ENCODE measurements around the gene BLOC1S1. TPM values are rescaled to one million over a fixed set of nuclear protein-coding genes. Genes with fewer than 3 reads are reported as not detected.

The BLOC1S1 gene
- total and polyA plus RNA-seq, 5 donors, result 134 to 205 (median 141) TPM

DNA sequence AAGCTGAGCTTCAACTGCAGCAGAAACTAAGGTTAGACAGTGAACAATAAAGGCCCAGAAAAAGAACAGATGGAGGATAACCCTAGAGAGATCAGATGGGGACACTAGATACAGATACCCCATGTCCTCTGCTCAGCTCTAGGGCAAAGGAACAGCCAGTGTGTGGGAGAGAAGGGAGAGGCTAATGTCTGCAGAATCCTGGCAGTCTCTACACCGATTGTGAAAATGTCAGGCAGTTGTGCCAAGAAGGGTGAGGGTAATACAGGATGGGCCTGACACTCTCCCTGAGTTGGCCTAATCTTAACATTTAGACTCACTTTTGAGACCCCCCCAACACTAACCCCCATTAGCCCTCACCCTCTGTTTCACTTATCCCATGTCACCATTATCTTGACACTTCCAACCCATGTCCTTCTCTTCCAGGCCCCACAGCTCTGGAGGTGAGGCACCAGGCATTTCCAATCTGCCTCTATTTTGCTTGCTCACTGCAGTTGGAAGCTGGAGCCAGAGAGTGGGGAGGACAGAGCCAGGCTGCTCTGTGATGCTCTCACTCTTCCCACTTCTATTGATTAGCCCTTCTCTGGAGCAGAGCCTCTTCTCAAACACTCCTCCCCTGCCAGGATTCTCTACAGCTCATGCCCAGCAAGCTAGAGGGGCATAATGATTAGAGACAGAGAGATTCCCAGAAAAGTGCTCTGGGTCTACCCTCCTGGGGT is 3.0 kb upstream of the BLOC1S1 start:
- peak overlapping the region; percentile 99 for H3K27ac ChIP-seq (ENCODE audit: low read length)
- intact Hi-C loops (cut with DNase I), result no loop called here
- ATAC-seq (peak in 1 of 2 donors; percentile 6), DNase-seq (peak in 2 of 3 donors; percentile 38 to 53)
- peak overlapping the region; percentile 71 for H3K4me3 ChIP-seq (ENCODE audit: low read length)
- peaks cover 15% of the 10 kb centered on the region for H3K4me1 ChIP-seq (ENCODE audit: control insufficient read depth, insufficient read depth, low read length)
- no peaks in the 10 kb centered on the region for H3K27me3 ChIP-seq (ENCODE audit: control insufficient read depth, insufficient read depth)
- WGBS, result 14% methylated on average over 1 of the region's 1 CpG
- no peaks in the 10 kb centered on the region for H3K9me3 ChIP-seq (ENCODE audit: control insufficient read depth, low read length)

GRCh38 chr12:55713721-55714120 is 2.1 kb upstream of the BLOC1S1 start:
- Histone ChIP-seq H3K4me3 (ENCODE audit: low read length) (peak overlapping the region; percentile 71), H3K27ac (ENCODE audit: low read length) (no peak overlapping the region), H3K27me3 (ENCODE audit: control insufficient read depth, insufficient read depth) (no peaks in the 10 kb centered on the region), H3K9me3 (ENCODE audit: control insufficient read depth, low read length) (no peaks in the 10 kb centered on the region), H3K4me1 (ENCODE audit: control insufficient read depth, insufficient read depth, low read length) (peaks cover 20% of the 10 kb centered on the region)
- no peak for ATAC-seq
- WGBS, result 40% methylated on average over 2 of the region's 2 CpGs
- intact Hi-C loops (cut with DNase I), result no loop called here
- no peak for DNase-seq

DNA sequence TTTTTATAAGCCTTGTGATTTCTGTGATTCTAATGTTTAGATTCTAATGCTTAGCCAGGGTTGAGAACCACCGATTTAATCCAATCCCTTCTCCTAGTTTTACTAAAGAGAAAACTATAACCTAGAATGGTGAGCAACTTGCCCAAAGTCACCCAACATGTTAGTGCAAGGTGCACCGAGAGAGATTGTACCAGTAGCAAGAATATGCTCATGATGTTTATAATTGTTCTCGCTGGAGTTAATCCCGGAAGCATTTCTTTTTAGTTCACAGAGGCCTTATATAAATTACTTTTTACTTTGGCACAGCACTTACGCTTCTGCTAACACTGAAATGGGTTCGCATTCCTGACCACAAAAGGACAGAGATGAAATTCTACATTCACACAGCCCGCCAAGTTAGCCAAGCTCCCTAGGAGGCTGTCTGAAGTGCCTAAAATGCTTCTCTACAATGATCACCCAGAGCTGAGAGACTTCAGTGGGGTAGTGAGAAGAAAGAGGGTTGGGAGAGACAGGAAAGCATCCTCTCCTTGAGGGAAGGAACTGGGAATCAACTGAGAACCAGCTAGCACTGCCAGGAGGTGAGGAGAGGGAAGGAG is 579 bp upstream of the BLOC1S1 start:
- ATAC-seq (no peak), DNase-seq (peak in 2 of 3 donors; percentile 2 to 4)
- Histone ChIP-seq H3K4me3 (ENCODE audit: low read length) (peak overlapping the region; percentile 51), H3K27me3 (ENCODE audit: control insufficient read depth, insufficient read depth) (no peaks in the 10 kb centered on the region), H3K27ac (ENCODE audit: low read length) (peak overlapping the region; percentile 87), H3K4me1 (ENCODE audit: control insufficient read depth, insufficient read depth, low read length) (peaks cover 29% of the 10 kb centered on the region), H3K9me3 (ENCODE audit: control insufficient read depth, low read length) (no peaks in the 10 kb centered on the region)
- intact Hi-C loops (cut with DNase I), result loop anchor here in 1 of 4 donors (5.0 kb wide), 1 partner anchor 33 kb away; a partner anchor contains a TSS
- WGBS, result 58% methylated on average over 7 of the region's 7 CpGs

DNA sequence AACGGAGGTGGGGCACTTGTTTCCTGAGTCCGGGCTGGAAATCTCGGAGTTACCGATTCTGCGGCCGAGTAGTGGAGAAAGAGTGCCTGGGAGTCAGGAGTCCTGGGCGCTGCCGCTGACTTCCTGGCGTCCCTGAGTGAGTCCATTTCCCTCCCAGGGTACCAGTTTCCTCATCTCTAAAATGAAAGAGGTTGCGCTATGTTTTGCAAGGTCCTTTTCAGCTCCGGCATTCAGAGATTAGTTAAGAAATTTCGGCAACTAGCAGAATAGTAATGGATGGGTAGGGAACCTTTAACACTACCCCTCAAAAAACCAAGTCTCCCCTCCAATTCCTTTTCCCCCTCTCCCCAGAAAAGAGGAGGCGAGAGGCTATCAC is 724 bp downstream of the BLOC1S1 start:
- H3K27me3 ChIP-seq (ENCODE audit: control insufficient read depth, insufficient read depth), result no peaks in the 10 kb centered on the region
- DNase-seq (no peak), ATAC-seq (peak in 1 of 2 donors; percentile 7)
- peak overlapping the region; percentile 87 for H3K27ac ChIP-seq (ENCODE audit: low read length)
- H3K4me3 ChIP-seq (ENCODE audit: low read length), result peak overlapping the region; percentile 51
- WGBS, result 6% methylated on average over 13 of the region's 13 CpGs
- intact Hi-C loops (cut with DNase I), result loop anchor here in 1 of 4 donors (5.0 kb wide), 1 partner anchor 34 kb away; a partner anchor contains a TSS
- peaks cover 32% of the 10 kb centered on the region for H3K4me1 ChIP-seq (ENCODE audit: control insufficient read depth, insufficient read depth, low read length)
- H3K9me3 ChIP-seq (ENCODE audit: control insufficient read depth, low read length), result no peaks in the 10 kb centered on the region

DNA sequence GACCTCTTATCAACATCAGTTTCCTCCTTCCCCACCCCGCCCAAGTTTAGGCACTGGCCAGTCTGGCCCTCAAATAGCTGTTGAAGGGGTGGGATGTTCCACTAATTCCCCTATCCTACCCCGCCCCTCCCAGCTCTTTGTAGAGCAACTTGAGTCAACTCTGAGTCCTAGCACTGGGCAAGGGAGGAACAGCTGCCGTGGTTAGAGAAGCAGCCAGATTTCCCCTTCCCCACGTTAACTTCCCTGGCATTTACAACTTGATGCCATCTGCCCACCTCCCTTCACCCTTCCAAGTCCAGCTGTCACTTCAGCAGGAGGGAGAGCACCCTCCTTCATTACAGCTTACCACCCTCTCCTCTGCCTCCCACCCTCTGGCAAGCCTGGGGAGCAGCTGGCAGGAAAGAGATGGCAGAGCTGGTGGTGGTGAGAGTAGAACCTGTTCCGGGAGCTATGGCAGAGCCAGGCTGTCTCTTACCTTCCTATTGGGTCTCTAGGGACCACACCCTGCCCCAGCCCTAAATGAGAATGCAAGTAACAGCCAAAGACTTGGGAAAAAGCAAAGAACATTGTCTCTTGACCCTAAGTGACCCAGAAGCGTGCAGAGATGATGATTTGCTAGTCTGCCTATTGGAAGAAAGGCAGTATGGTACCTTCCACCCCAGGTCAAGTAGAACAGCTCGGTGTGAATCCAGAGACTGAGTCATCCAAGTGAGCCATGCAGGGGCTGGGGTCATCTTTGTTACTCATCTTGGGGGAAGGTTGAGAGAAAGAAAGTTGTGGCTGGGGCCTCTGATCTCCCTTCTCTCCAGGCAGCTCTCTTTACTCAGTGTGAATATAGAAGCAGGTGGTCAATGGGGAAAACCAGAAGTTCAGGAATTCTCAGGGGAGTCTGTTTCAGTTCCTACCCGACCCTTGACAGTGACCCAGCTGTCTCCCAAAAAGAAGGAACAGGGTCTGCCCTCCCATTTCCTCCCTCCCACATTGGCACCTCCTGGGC is 1.5 kb downstream of the BLOC1S1 start:
- 35% methylated on average over 8 of the region's 8 CpGs for WGBS
- H3K9me3 ChIP-seq (ENCODE audit: control insufficient read depth, low read length), result no peaks in the 10 kb centered on the region
- intact Hi-C loops (cut with DNase I), result loop anchor here in 1 of 4 donors (5.0 kb wide), 1 partner anchor 35 kb away; a partner anchor contains a TSS
- H3K4me1 ChIP-seq (ENCODE audit: control insufficient read depth, insufficient read depth, low read length), result peaks cover 32% of the 10 kb centered on the region
- peak overlapping the region; percentile 51 for H3K4me3 ChIP-seq (ENCODE audit: low read length)
- DNase-seq (peak; percentile 34 to 52 (median 37)), ATAC-seq (no peak)
- H3K27me3 ChIP-seq (ENCODE audit: control insufficient read depth, insufficient read depth), result no peaks in the 10 kb centered on the region
- H3K27ac ChIP-seq (ENCODE audit: low read length), result peak overlapping the region; percentile 87

GRCh38 chr12:55718015-55718414 is 2.2 kb downstream of the BLOC1S1 start:
- WGBS, result 24% methylated on average over 4 of the region's 4 CpGs
- ATAC-seq, result no peak
- H3K4me3 ChIP-seq (ENCODE audit: low read length), result no peak overlapping the region

DNA sequence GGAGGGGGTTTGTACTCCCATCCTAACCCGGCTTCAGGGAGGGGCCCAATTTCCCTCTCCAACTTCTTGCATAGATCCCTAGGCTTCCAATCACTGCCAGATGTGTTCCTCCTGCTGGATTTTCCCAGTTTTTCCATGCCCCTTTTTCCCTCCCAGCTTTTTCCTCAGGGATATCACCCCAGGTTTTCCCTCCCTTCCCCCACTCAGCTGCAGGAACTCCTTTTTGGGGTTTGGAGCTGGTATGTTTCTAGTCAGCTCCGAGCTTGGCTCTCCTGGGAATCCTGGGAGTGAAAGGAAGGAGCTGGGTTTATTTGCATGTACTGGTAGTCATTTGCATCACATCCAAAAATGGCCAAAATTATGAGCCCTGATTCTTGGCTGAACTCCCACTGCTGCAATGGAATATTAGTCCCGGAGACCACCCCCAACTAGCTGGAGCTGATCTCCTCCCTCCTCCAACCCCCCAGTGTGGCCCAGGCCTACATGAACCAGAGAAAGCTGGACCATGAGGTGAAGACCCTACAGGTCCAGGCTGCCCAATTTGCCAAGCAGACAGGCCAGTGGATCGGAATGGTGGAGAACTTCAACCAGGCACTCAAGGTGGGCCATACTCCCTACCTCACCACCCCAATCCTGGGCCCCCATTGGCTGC is 2.9 kb downstream of the BLOC1S1 start:
- no peak overlapping the region for H3K4me3 ChIP-seq (ENCODE audit: low read length)

More at GRCh38 chr12:55718015-55718414, 2.2 kb downstream of the BLOC1S1 start:
- H3K9me3 ChIP-seq (ENCODE audit: control insufficient read depth, low read length), result no peaks in the 10 kb centered on the region
- DNase-seq, result peak in 2 of 3 donors; percentile 14 to 53
- intact Hi-C loops (cut with DNase I), result loop anchor here in 1 of 4 donors (5.0 kb wide), 1 partner anchor 36 kb away; a partner anchor contains a TSS
- no peaks in the 10 kb centered on the region for H3K27me3 ChIP-seq (ENCODE audit: control insufficient read depth, insufficient read depth)
- peaks cover 29% of the 10 kb centered on the region for H3K4me1 ChIP-seq (ENCODE audit: control insufficient read depth, insufficient read depth, low read length)
- peak overlapping the region; percentile 87 for H3K27ac ChIP-seq (ENCODE audit: low read length)

DNA sequence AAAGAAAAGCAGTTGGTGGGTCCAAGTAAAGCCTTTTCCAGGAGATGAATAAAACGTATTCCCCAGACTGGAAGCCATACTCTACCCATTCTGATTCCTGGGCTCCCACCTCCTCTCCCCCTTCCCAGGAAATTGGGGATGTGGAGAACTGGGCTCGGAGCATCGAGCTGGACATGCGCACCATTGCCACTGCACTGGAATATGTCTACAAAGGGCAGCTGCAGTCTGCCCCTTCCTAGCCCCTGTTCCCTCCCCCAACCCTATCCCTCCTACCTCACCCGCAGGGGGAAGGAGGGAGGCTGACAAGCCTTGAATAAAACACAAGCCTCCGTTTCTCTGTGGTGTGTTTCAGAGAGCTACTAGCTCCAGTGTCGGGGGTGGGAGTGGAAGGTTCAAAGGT is 3.5 kb downstream of the BLOC1S1 start:
- WGBS, result 70% methylated on average over 7 of the region's 7 CpGs
- Histone ChIP-seq H3K9me3 (ENCODE audit: control insufficient read depth, low read length) (no peaks in the 10 kb centered on the region), H3K27ac (ENCODE audit: low read length) (peak overlapping the region; percentile 65), H3K4me1 (ENCODE audit: control insufficient read depth, insufficient read depth, low read length) (peaks cover 29% of the 10 kb centered on the region), H3K27me3 (ENCODE audit: control insufficient read depth, insufficient read depth) (no peaks in the 10 kb centered on the region), H3K4me3 (ENCODE audit: low read length) (no peak overlapping the region)
- intact Hi-C loops (cut with DNase I), result loop anchor here in 1 of 4 donors (5.0 kb wide), 1 partner anchor 37 kb away; a partner anchor contains a TSS
- peak in 2 of 3 donors; percentile 7 to 51 for DNase-seq
- ATAC-seq, result no peak

More for the DNA sequence above, 2.9 kb downstream of the BLOC1S1 start:
- Histone ChIP-seq H3K27me3 (ENCODE audit: control insufficient read depth, insufficient read depth) (no peaks in the 10 kb centered on the region), H3K27ac (ENCODE audit: low read length) (peak overlapping the region; percentile 87), H3K9me3 (ENCODE audit: control insufficient read depth, low read length) (no peaks in the 10 kb centered on the region), H3K4me1 (ENCODE audit: control insufficient read depth, insufficient read depth, low read length) (peaks cover 29% of the 10 kb centered on the region)
- intact Hi-C loops (cut with DNase I), result loop anchor here in 1 of 4 donors (5.0 kb wide), 1 partner anchor 36 kb away; a partner anchor contains a TSS
- ATAC-seq (no peak), DNase-seq (peak in 2 of 3 donors; percentile 25 to 43)
- 45% methylated on average over 4 of the region's 4 CpGs for WGBS

DNA sequence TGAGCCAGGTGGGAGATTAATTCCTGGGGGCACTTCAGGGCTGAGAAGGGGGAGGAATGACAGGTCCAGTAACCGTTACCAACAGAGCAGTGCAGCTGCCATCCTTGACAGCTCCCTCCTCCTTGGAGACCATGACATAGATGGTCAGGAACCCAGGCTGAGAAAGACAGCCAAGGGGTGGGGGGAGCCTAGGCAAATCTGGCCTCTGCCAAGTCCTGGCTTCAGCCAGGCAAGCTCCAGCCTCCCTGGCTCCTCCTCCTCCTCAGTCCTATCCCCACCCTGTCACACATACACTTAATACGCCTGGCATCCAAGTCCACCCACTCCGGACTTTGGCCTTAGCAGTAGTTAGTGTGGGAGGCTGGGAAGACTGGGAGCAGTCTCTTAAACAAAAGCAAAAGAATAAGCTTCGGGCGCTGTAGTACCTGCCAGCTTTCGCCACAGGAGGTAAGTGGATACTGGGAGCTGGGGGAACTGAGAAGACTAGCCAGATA is 4.3 kb downstream of the BLOC1S1 start, which contains the start of gene RDH5:
TSS of gene RDH5 (plus strand) at position 323 of the 494 bp plus-strand sequence. CDS start 792 bp downstream, outside the sequence.
- Histone ChIP-seq H3K9me3 (ENCODE audit: control insufficient read depth, low read length) (no peaks in the 10 kb centered on the region), H3K27me3 (ENCODE audit: control insufficient read depth, insufficient read depth) (no peaks in the 10 kb centered on the region), H3K4me1 (ENCODE audit: control insufficient read depth, insufficient read depth, low read length) (peaks cover 29% of the 10 kb centered on the region), H3K27ac (ENCODE audit: low read length) (peak within 1 kb of the TSS; percentile 65), H3K4me3 (ENCODE audit: low read length) (no peak within 1 kb of the TSS)
- 37% methylated on average over 6 of the region's 6 CpGs for WGBS
- ATAC-seq (peak; percentile 60 to 74), DNase-seq (peak; percentile 86 to 92 (median 90))
- intact Hi-C loops (cut with DNase I), result loop anchor here in 1 of 4 donors (5.0 kb wide), 1 partner anchor 38 kb away; a partner anchor contains a TSS
